Esophagus squamous epithelium (tissue), 5 donors: Measurements from ENCODE around the gene NAV2. TPM values are rescaled to one million over a fixed set of nuclear protein-coding genes. Genes with fewer than 3 reads are reported as not detected.

Experiments used
- DNase-seq: peaks from one replicate; lab custom pipeline; 2025; lab: John Stamatoyannopoulos, UW
- H3K27ac ChIP-seq, 4 donors: fragments of 200-600 bp; sonication (generic); one replicate each; pipeline ENCODE4 v1.5.1; 2016 to 2019; ENCODE audit warnings: mild to moderate bottlenecking in 1 of 4
- H3K27me3 ChIP-seq, 4 donors: fragments of 200-600 bp; sonication (generic); 1 replicate in 3 of 4; 2 replicates in 1 of 4; pipeline versions ENCODE4 v1.5.1 to v1.6.0; 2017 to 2021; ENCODE audit warnings: antibody characterized with exemption in 1 of 4
- H3K36me3 ChIP-seq, 3 donors: fragments of 200-600 bp; sonication (generic); one replicate each; pipeline ENCODE4 v1.5.1; 2016 to 2019
- H3K4me1 ChIP-seq, 3 donors: fragments of 200-600 bp; sonication (generic); one replicate each; pipeline ENCODE4 v1.5.1; 2017 to 2019
- H3K4me3 ChIP-seq, 4 donors: fragments of 200-600 bp; sonication (generic); 1 replicate in 3 of 4; 2 replicates in 1 of 4; pipeline ENCODE4 v1.5.1; 2016 to 2019; ENCODE audit warnings: mild to moderate bottlenecking in 2 of 4, moderate library complexity in 1 of 4
- H3K9me3 ChIP-seq, 3 donors: fragments of 200-600 bp; sonication (generic); one replicate each; pipeline ENCODE4 v1.5.1; 2016 to 2019
- POLR2A ChIP-seq, 4 donors: fragments of 450-650 bp; IDR thresholded peaks; one replicate each; pipeline ENCODE4 v1.6.1; 2017; ENCODE audit warnings: antibody characterized with exemption in 4 of 4, mild to moderate bottlenecking in 4 of 4, moderate library complexity in 3 of 4
- WGBS, 2 donors: methylation state at CpG; one replicate each; pipeline ENCODE4 v1.1.5; 2018; 5-methylcytosine and 5-hydroxymethylcytosine counted together
- intact Hi-C: fragments of 100-400 bp; cut with DNase I; formaldehyde crosslinking; loops from one replicate; pipeline ENCODE4 v1.15.0; 2022
- total RNA-seq, 4 donors: library from RNA; depleted of rRNA; stranded (reverse); fragments of >200 nt; gene quantifications; one replicate each; pipeline ENCODE4 v1.1.0, GENCODE V29; 2016
- TF ChIP-seq, protein P1 (sequence below), 6 experiments: fragments of 450-650 bp in 4 of 6; fragments of 200-600 bp in 2 of 6; sonication (generic) in 2 of 6; IDR thresholded peaks; one replicate each; pipeline ENCODE4 v1.5.1; 2016 to 2019; ENCODE audit warnings: antibody characterized with exemption in 6 of 6, mild to moderate bottlenecking in 4 of 6, moderate library complexity in 4 of 6
- donor health status: DM: yes; HTN: yes; CAD: no.

NAV2 gene
- total RNA-seq, 4 donors from 2014 or later = 4.9 to 19.1 (median 14.6) TPM

DNA sequence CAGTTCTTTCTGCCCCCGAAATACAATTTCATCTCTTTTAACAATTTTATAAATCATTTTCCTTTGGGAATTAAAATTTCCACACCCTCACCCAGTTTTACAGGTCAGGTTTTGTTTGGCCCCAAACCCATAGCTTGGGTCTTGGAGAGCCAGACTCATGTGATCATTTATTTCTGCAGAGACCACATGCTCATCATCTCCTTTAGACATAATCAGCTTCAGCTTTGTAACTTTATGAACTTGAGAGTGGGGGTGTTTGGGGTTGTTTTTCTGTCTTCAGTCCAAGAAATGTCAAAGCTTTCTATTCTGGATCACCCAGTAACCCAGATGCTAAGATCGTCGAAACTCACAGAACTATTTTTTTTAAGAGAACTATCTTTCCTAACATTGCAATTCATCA lies 376.7 kb downstream of the NAV2 start:
- no peaks in the 10 kb centered on the region for H3K4me1 ChIP-seq
- DNase-seq = no peak
- intact Hi-C loops = no loop called here
- no peaks in the 10 kb centered on the region for H3K9me3 ChIP-seq
- no peak overlapping the region for H3K4me3 ChIP-seq
- WGBS, 2 donors = 63 to 70% methylated on average over 3 of the region's 3 CpGs
- no peaks in the 10 kb centered on the region for H3K27me3 ChIP-seq
- no peak overlapping the region for H3K27ac ChIP-seq
- peaks cover 0 to 88% (median 9%) of the 10 kb centered on the region in 3 donors for H3K36me3 ChIP-seq
- TF ChIP-seq, protein P1, sequence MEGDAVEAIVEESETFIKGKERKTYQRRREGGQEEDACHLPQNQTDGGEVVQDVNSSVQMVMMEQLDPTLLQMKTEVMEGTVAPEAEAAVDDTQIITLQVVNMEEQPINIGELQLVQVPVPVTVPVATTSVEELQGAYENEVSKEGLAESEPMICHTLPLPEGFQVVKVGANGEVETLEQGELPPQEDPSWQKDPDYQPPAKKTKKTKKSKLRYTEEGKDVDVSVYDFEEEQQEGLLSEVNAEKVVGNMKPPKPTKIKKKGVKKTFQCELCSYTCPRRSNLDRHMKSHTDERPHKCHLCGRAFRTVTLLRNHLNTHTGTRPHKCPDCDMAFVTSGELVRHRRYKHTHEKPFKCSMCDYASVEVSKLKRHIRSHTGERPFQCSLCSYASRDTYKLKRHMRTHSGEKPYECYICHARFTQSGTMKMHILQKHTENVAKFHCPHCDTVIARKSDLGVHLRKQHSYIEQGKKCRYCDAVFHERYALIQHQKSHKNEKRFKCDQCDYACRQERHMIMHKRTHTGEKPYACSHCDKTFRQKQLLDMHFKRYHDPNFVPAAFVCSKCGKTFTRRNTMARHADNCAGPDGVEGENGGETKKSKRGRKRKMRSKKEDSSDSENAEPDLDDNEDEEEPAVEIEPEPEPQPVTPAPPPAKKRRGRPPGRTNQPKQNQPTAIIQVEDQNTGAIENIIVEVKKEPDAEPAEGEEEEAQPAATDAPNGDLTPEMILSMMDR (IDR thresholded peaks at IDR 0.05) = no peak
- TF ChIP-seq POLR2A (IDR thresholded peaks at IDR 0.05) = no peak

DNA sequence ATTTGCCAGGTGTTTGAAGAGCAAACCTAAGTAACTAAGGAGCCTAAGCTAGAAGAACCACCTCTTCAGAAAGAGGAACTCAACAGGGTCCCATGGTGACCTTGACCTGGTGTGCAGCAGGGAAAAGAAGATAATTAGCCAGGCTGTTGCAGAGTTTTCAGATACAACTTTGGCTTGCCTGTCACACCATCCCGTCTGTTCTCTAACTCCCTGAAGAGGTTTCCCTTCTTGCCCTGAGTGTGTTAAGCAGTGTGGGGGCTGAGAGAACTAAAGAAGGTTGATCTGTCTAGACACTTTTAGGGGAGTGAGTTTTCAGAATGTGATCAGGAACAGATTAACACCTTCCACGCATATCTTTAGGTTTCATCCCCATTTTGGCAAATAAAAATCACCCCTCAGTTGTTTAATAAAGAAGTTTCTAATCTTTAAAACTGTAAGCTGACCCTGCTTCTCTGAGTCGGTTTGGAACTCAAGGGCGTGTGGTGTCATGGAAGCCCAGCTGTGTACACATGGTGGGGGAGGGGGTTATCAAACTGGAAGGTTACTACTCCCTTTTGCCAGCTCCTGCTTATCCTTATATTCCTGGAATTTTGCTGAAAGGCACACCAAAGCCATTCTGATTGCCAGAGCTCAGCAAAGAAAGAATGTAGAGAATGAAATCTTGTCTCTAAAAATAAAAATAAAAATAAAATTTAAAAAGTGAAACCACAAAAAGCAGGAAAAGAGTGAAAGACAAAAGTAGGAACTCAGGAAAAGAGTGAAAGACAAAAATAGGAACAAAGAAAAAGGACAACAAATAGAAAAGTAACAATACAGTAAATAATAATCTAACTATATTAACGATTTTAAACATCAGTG lies 377.4 kb downstream of the NAV2 start:
- no peak for TF ChIP-seq POLR2A (IDR thresholded peaks at IDR 0.05)
- TF ChIP-seq, protein P1 (IDR thresholded peaks at IDR 0.05) = no peak
- Histone ChIP-seq H3K9me3 (no peaks in the 10 kb centered on the region), H3K4me3 (no peak overlapping the region), H3K27ac (no peak overlapping the region), H3K4me1 (no peaks in the 10 kb centered on the region), H3K27me3 (no peaks in the 10 kb centered on the region), H3K36me3 (peaks cover 0 to 88% (median 9%) of the 10 kb centered on the region in 3 donors)
- intact Hi-C loops = no loop called here
- DNase-seq = no peak
- 50 to 53% methylated on average over 5 of the region's 5 CpGs for whole genome bisulfite sequencing, 2 donors

DNA sequence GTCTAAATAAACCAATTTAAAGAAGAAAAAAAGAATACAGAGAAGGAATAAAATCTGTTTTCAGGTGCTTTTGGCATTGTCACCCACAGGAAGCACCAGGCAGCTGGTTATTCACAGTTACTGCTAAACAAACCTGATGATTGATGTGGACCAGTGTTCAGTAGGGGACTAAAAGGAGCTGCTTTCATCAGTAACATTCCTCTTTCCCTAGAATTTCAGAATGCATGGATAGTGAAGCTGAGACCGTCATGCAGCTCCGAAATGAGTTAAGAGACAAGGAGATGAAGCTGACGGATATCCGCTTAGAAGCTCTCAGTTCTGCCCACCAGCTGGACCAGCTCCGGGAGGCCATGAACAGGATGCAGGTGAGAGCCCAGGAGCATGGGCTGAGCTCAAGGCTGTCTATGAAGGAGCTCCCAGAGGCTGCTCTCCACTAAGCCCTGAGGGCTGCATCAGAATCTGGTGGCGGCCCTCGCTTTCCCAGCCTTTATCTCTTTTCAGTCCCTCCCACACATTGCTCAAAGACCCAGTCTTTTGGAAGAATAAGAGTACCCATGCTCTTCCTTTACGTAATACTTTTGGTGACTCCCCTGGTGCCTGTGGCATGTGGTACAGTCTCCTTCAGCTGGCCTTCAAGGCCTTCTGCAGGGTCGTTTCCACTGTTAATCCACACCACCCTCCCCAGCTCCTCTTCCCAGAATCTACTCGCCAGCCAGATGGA lies 378.2 kb downstream of the NAV2 start:
- intact Hi-C loops = no loop called here
- Histone ChIP-seq H3K27me3 (no peaks in the 10 kb centered on the region), H3K9me3 (no peaks in the 10 kb centered on the region), H3K4me1 (no peaks in the 10 kb centered on the region), H3K27ac (no peak overlapping the region), H3K4me3 (no peak overlapping the region), H3K36me3 (peaks cover 0 to 88% (median 9%) of the 10 kb centered on the region in 3 donors)
- no peak for DNase-seq
- TF ChIP-seq POLR2A (IDR thresholded peaks at IDR 0.05) = no peak
- TF ChIP-seq, protein P1 (IDR thresholded peaks at IDR 0.05) = no peak
- WGBS, 2 donors = 78 to 85% methylated on average over 10 of the region's 10 CpGs

DNA sequence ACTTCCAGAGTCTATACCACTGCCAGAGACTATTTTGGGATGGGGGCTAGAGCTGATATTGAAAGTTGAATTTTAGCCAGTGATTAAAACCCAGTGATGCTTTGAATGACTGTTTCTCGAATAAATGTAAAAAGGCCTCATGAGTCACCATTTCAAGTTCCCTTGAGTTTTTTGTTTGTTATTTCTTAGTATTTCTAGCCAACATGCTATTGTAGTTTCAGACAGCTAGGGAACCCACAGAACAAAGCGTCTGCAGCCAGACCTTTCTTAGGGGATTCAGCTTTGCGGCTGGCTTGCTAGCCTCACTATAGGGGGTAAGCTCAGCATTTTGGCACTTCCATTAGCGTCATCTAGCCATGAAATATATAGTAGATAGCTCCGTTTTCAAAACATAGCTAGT lies 381.1 kb downstream of the NAV2 start:
- 71 to 75% methylated on average over 5 of the region's 5 CpGs for WGBS, 2 donors
- Histone ChIP-seq H3K9me3 (no peaks in the 10 kb centered on the region), H3K4me1 (peaks cover 0 to 15% (median 5%) of the 10 kb centered on the region in 3 donors), H3K27ac (no peak overlapping the region), H3K36me3 (peaks cover 0 to 88% (median 9%) of the 10 kb centered on the region in 3 donors), H3K4me3 (no peak overlapping the region), H3K27me3 (no peaks in the 10 kb centered on the region)
- DNase-seq = no peak
- intact Hi-C loops = no loop called here
- TF ChIP-seq, protein P1 (IDR thresholded peaks at IDR 0.05) = no peak
- TF ChIP-seq POLR2A (IDR thresholded peaks at IDR 0.05) = no peak

DNA sequence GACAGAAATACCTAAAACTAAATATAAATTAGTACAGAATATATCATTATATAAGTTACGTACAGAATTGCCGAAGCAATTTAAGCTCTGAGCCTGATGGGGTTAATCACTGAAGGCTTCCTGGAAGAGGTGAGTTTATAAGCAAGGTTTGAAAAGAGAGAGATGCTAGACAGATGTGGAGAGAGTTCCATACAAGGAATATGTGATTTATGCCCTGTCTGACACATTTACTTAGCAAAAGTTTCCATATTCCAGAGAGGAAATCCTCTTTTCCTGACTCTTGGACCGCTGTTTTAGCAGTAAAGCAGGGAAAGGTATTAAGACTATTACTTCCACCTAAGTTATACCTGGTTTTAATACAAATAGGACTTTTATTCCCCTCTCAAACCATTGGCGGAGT lies 382.6 kb downstream of the NAV2 start:
- DNase-seq = no peak
- TF ChIP-seq POLR2A (IDR thresholded peaks at IDR 0.05) = no peak
- TF ChIP-seq, protein P1 (IDR thresholded peaks at IDR 0.05) = no peak
- intact Hi-C loops = no loop called here
- peaks cover 0 to 98% (median 9%) of the 10 kb centered on the region in 3 donors for H3K36me3 ChIP-seq
- H3K4me3 ChIP-seq = no peak overlapping the region
- H3K27ac ChIP-seq = no peak overlapping the region
- H3K9me3 ChIP-seq = no peaks in the 10 kb centered on the region
- 91 to 93% methylated on average over 4 of the region's 4 CpGs for WGBS, 2 donors
- no peaks in the 10 kb centered on the region for H3K27me3 ChIP-seq
- peaks cover 0 to 15% (median 5%) of the 10 kb centered on the region in 3 donors for H3K4me1 ChIP-seq
